HG02763 (cell line): ENCODE measurements around the gene TCF4.
"Not testable (repeated sequence)": the region's sequence is repeated elsewhere in the genome, so short reads cannot be mapped to it uniquely, and the experiment has no call there.

Experiments used
- ATAC-seq: cut with Tn5 transposase; IDR thresholded peaks from one replicate; pipeline ENCODE4 v1.9.1; 2021; ENCODE audit warnings: mild to moderate bottlenecking, moderate library complexity; ENCODE audit not compliant: unreplicated experiment

TCF4 gene

DNA sequence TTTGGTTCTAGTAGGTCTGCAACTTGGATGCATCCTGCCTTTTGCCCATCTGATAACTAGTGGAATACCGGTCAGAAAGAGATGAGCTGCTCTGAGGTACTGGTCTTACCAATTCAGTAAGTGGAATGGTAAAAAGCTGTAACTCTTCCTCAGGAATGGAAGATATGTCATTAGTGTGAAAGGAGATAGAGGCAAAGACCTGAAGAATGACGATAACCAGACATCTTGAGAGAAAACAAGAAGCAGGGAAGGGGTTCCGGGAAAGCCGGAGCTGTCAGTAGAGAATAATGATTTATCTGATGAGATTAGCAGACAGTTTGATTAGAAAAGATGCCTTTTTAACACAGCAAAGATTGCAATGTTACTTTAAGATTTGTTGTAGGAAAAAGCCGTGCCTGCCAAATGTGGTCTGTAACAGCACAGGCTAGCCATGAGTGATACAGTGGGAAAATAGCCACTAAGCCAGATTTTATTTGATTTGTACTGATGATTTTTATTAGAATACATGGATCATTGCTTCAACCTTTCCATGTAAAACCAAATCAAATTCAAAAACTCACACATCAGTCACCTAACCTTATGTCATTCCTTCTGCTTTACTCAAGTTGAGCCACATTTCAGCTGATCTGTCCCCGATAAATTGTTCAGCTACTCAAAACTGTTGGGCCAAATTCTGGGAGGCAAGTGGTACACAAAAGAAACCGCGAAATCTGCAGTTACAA lies 110.0 kb downstream of the TCF4 start:
- ATAC-seq: no peak

GRCh38 chr18:55477499-55477859 lies 110.5 kb downstream of the TCF4 start:
- ATAC-seq: peak; percentile 70

DNA sequence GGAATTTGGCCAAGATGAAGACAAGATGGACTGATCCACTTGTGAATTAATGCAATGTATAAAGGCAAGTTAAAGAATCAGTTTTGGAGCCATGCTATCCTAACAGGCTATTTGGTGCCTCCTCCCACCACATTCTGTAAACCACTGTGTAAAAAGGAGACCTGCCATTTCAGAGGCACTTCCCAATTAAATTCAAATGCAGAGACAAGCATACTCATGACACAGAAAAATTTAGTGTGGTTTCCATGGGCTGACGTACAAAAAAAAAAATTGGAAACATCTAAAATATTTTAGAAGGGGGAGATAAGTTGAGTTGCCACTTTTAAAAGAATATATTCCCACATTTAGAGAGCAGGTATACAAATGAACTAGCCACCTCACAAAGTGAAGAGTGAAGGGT lies 112.1 kb downstream of the TCF4 start:
- ATAC-seq: no peak

DNA sequence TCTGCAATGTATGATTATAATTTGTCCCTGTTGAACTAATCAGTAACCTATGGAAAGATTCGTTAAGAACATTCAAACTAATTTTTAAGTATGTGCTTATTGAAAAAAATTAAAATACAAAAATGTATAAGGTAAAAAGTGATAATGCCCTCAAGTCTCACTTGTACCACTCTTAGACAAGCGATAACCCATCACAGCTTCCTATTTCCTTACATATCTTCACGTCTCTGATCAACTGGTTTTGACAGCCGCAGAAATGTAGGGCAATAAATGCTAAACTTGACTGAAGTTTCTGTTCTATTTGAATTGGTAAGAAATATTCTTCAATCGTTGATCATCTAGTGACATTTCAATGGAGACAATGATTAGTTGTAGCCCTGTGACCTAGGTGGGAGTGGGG lies 112.5 kb downstream of the TCF4 start:
- no peak for ATAC-seq

DNA sequence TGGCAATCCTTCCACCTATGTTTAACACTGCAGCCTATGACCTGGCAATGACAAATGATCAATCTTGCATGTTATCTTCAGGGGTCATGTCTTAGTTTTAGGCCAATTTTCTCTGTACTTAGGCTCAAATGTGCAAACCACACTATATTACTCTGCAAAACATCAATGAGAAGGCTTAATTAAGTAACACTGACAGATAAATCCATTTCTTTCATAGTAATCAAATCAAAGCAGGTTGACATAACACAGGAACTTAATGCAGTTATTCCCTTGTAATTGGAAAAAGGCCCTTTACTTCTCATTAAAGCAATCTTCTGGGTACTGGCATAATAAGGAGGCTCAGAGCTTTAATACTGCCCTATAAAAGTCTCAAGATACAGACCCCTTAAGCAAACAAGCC lies 114.4 kb downstream of the TCF4 start:
- ATAC-seq: no peak

- no peak for ATAC-seq
Measured at GRCh38 chr18:55473058-55473457, 114.9 kb downstream of the TCF4 start.

DNA sequence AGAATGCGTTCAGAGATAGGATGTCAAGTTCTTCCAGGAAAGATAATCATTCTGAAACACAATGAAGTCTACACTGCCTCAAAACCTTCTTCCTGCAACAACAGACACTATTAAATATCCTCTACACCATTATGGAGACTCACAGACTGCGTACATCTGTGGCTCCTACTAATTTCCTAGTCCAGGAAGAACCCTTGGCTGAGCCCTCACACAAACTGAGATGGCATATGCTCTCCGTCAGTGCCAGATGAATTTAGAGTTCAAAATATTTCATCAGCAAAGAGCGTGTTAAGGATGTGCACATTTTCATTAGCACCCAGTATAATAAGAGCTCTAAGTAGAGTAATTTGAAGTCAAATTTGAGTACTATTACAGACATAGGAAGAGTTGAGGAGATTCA lies 117.2 kb downstream of the TCF4 start:
- no peak for ATAC-seq

GRCh38 chr18:55469134-55469533 lies 118.9 kb downstream of the TCF4 start:
- not testable (repeated sequence) for ATAC-seq

DNA sequence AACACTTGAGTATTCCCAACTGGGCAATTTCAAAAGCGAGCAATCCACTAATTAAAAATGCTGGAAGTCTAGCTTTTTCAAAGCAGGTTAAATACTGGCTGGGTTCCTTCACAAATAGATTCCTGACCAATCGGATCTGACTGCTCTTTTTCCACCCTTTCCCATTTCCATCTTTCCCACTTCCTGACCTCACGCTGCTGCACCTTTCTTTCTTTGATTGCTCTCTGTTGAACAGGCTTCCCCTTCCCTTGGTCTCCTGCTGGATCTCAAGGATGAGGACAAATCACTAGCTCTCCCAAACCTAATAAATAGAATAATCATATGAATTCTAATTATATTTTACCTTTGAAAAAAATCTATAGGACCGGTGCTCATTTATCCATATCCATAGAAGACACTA lies 121.2 kb downstream of the TCF4 start:
- no peak for ATAC-seq

DNA sequence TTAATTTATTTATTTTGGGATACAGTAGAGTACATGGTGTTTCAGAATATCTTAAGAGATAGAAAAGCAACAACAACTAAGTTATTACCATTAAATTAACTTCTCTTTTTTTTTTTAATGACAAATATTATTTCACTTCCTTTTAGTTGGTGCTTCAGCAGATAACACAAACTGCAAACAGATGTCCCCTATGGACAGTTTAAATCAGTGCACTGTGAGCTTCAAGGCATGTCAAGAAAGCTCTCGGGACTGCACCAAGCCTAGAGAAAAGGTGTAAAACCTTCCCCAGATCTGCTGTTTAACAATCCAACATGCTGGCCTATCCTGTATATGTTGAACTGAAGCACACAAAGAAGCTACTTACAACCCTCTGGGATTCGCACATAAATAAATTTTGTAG lies 122.7 kb downstream of the TCF4 start:
- ATAC-seq: no peak

GRCh38 chr18:55464581-55464980 lies 123.4 kb downstream of the TCF4 start:
- ATAC-seq: no peak

DNA sequence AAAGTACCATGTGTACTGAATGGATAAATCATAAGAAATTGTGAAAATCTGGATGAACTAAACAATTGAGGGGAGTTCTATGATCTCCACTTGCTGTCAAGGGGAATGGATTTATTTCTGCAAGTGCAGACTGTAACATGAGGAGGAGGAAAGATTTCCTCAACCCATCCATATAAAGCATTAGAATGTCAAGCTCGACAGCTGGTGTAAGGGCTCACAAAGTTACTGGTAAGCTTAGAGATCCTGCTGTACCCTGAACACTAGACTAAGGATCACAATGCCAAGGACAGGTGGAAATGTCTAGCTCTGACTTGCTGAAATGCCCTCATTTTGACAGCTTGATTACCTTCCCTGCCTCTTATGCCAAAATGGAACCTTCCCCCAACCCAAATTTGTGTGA lies 125.3 kb downstream of the TCF4 start:
- ATAC-seq: no peak

DNA sequence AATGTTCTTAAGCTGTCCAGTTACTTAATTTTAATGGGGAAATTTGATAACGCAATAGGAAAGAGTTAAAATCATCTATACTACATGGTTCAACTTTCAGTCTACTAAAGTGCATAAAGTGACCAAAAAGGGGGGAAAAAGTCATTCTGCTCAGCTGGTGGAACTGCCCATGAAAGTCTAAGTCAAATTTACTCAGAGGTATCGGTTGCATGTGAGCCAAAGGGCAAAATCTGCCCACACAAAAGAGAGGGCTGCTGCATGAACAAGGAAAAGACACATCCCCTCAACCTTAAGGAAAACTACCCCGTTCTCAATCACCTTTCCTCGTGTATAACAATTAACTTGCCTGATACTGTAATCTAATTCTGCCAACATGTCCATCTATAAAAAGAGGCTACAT lies 126.1 kb downstream of the TCF4 start:
- no peak for ATAC-seq

GRCh38 chr18:55458456-55459203 lies 129.4 kb downstream of the TCF4 start:
- ATAC-seq: no peak

DNA sequence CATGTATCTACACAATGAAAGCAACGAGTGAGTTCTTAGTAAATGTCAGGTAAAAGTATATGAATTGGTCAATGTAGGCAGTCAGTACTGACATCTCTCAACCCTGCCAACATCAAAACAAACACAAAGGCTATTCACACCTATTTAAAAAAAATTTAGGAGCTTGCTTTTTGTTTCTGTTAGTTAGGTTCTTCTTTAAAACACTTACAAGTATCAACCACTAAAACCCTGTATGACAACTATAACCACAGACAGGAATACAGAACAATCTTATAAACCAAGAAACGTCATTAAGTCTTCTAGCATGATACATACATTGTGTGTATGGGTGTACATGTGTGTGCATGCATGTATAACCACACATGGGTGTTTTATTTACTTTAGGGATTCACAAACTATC lies 131.0 kb downstream of the TCF4 start:
- no peak for ATAC-seq

GRCh38 chr18:55455938-55456337 lies 132.1 kb downstream of the TCF4 start:
- no peak for ATAC-seq

- ATAC-seq: no peak
Measured at GRCh38 chr18:55453186-55453585, 134.8 kb downstream of the TCF4 start.

DNA sequence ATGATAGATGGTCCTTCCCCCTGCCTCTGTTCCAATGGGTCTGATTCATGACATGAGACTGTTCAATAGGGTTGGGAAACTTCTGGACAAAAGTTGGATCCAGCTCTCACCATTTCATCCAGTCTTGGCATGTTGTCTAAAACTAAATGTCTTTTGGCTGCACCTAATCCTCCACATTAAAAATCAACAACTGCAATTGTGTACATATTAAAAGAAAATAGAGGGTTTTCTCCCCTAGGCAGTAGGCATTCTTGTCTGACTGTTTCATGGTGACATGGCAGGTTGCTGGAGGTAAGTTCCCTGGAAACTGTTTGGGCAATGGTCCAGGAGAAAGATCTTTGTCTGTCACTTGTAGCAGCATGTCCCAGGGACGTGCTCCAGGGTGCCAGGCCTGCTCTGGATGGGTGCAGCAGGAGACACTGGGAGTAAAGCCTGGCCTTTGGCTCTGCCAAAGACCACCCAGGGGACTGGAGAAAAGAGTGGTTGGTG lies 135.8 kb downstream of the TCF4 start:
- no peak for ATAC-seq

- no peak for ATAC-seq
Measured at GRCh38 chr18:55449412-55450140, 138.4 kb downstream of the TCF4 start.

- ATAC-seq: no peak
Measured at GRCh38 chr18:55448420-55448819, 139.6 kb downstream of the TCF4 start.

DNA sequence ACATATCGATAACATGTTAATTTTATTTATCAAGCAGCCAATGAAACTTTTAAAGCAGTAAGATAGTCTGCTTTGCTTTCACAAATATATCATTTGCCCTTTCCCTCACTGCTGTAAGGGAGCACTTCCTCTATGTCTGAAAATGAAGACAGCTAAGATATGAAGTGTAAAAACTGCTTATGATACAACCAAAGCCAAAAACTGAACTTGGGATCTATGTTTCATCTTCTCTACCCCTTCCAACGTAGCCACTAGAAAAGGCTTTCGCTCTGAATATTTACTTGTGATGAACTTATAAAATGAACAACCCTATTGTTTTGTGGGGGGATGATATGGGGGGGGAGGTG lies 140.3 kb downstream of the TCF4 start:
- ATAC-seq: no peak
